8988T (cell line): ENCODE measurements around the gene LRP6.

ENCODE experiments used
- DNase-seq: peaks from one replicate; pipeline ENCODE4 v3.0.0; 2011

LRP6 gene

GRCh38 chr12:12210983-12211382, 55.9 kb downstream of the LRP6 start:
- no peak for DNase-seq

- DNase-seq = no peak
These were observed 56.4 kb downstream of the LRP6 start for GRCh38 chr12:12210416-12210815.

GRCh38 chr12:12209675-12210074, 57.2 kb downstream of the LRP6 start:
- DNase-seq = no peak

- no peak for DNase-seq
These were observed 57.8 kb downstream of the LRP6 start for GRCh38 chr12:12209043-12209442.

- DNase-seq = no peak
These were observed 59.1 kb downstream of the LRP6 start for GRCh38 chr12:12207746-12208145.

GRCh38 chr12:12206776-12207388, 60.0 kb downstream of the LRP6 start:
- no peak for DNase-seq

- DNase-seq = no peak
These were observed 64.1 kb downstream of the LRP6 start for GRCh38 chr12:12202747-12203146.

- DNase-seq = no peak
These were observed 64.7 kb downstream of the LRP6 start for GRCh38 chr12:12202105-12202504.

- no peak for DNase-seq
These were observed 65.5 kb downstream of the LRP6 start for GRCh38 chr12:12201274-12201758.

- DNase-seq = no peak
These were observed 66.5 kb downstream of the LRP6 start for GRCh38 chr12:12200363-12200762.

- DNase-seq = no peak
These were observed 68.7 kb downstream of the LRP6 start for GRCh38 chr12:12198124-12198523.

GRCh38 chr12:12197128-12197527, 69.7 kb downstream of the LRP6 start:
- DNase-seq = no peak

- DNase-seq = no peak
These were observed 71.3 kb downstream of the LRP6 start for GRCh38 chr12:12195516-12195915.

- no peak for DNase-seq
These were observed 71.8 kb downstream of the LRP6 start for GRCh38 chr12:12195081-12195480.

GRCh38 chr12:12194206-12194605, 72.6 kb downstream of the LRP6 start:
- DNase-seq = no peak

GRCh38 chr12:12191008-12191407, 75.8 kb downstream of the LRP6 start:
- DNase-seq = no peak

- DNase-seq = no peak
These were observed 76.6 kb downstream of the LRP6 start for GRCh38 chr12:12190087-12190809.

GRCh38 chr12:12185414-12185813, 81.4 kb downstream of the LRP6 start:
- no peak for DNase-seq

GRCh38 chr12:12182703-12183365, 84.0 kb downstream of the LRP6 start:
- DNase-seq = no peak

- DNase-seq = no peak
These were observed 85.3 kb downstream of the LRP6 start for GRCh38 chr12:12181511-12181910.

GRCh38 chr12:12180575-12180974, 86.3 kb downstream of the LRP6 start:
- DNase-seq = no peak

GRCh38 chr12:12180136-12180535, 86.7 kb downstream of the LRP6 start:
- no peak for DNase-seq

GRCh38 chr12:12178559-12178958, 88.3 kb downstream of the LRP6 start:
- DNase-seq = no peak

GRCh38 chr12:12176402-12176801, 90.4 kb downstream of the LRP6 start:
- DNase-seq = no peak
